Activated naive CD4-positive, alpha-beta T cell treated with anti-CD3 and anti-CD28 coated beads for 36 hours (primary cell): ENCODE measurements around the gene TTC34. TPM values are rescaled to one million over a fixed set of nuclear protein-coding genes. Genes with fewer than 3 reads are reported as not detected.

Experiments
- CTCF ChIA-PET: fragments of 350-600 bp; sonication (Branson Sonifier 250); formaldehyde crosslinking; loops from one replicate; lab custom pipeline; 2021; ENCODE audit warnings: antibody characterized with exemption; lab: Charles Lee
- DNase-seq: peaks from one replicate; pipeline ENCODE4 v3.0.0-alpha.2; 2020
- H3K27ac Mint-ChIP-seq: one replicate; pipeline ENCODE4 v1.8.0; 2021; ENCODE audit warnings: mild to moderate bottlenecking, mixed read lengths
- H3K27me3 Mint-ChIP-seq: one replicate; pipeline ENCODE4 v1.8.0; 2021; ENCODE audit warnings: low read depth, mixed read lengths
- H3K36me3 Mint-ChIP-seq: one replicate; pipeline ENCODE4 v1.8.0; 2021; ENCODE audit warnings: low read depth, mixed read lengths
- H3K4me1 Mint-ChIP-seq: one replicate; pipeline ENCODE4 v1.8.0; 2021; ENCODE audit warnings: low read depth, mixed read lengths
- H3K4me3 Mint-ChIP-seq: one replicate; pipeline ENCODE4 v1.8.0; 2021; ENCODE audit warnings: mild to moderate bottlenecking, moderate library complexity, mixed read lengths
- H3K9me3 Mint-ChIP-seq: one replicate; pipeline ENCODE4 v1.8.0; 2021; ENCODE audit warnings: mixed read lengths
- intact Hi-C: fragments of 100-400 bp; cut with micrococcal nuclease; formaldehyde crosslinking; loops from one replicate; pipeline ENCODE4 v1.15.1; 2023
- total RNA-seq, 2 experiments: library from RNA; stranded (reverse); gene quantifications; one replicate each; pipeline ENCODE4 v1.2.3, GENCODE V29; 2021

TTC34 gene
- total RNA-seq, 2 experiments from 2014 or later = 0.91 to 1.1 TPM

DNA sequence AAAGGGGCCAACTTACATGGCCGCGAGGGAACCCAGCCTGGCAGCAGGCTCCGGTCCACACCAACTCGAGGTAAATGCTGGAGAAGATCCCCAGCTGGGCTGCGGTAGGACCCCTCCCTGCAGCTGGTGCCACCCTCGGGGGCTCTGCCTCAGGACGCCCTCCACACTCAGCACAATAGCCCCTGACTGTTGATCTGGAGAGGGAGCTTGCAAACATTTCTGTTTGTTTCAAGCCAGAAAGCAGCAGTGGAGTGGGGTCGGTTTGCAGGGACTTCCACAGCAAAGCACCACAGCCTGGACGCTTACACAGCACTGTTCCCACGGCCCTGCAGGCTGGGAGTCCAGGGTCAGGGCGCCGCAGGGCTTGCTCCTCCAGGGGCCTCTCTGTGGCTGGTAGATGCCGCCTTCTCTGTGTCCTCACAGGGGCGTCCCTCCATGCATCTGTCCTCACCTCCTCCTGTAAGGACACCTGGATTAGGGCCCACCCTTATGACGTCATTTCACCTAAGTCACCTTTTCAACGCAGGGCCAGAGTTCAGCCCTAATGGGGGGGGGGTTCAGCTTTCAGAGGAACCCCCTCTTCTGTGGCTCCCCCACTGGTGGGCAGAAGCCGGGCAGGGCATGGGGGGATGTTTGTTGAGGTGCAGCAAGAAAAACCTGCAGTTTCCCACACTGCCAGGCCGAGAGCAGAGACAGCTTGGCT is 24.1 kb upstream of the TTC34 start:
- Mint-ChIP-seq H3K4me1 (no peaks in the 10 kb centered on the region), H3K9me3 (peaks cover 5% of the 10 kb centered on the region), H3K4me3 (no peak overlapping the region), H3K27ac (no peak overlapping the region), H3K27me3 (no peaks in the 10 kb centered on the region), H3K36me3 (no peaks in the 10 kb centered on the region)
- CTCF ChIA-PET = no interaction called here
- no peak for DNase-seq
- intact Hi-C loops = no loop called here

DNA sequence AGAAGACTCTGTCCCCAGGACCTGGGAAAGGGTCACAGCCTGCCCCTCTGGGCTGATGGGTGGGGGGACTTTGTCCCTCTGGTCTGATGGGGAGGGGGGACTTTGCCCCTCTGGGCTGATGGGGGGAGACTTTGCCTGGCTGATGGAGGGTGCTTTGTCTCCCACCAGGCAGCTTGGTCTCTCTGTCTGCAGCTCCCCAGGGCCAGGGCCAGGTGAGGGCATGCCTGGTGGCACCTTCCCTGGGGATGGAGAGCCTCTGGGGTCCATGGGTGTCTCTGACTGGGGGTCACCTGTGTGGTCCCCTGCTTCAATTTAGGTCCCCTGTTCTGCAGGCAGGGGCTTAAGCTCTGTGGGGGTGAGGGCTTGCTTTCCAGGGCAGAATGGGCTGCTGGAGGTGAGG is 23.5 kb upstream of the TTC34 start:
- CTCF ChIA-PET = no interaction called here
- intact Hi-C loops = loop anchor here (5.0 kb wide), 1 partner anchor 597 kb away; no protein-coding TSS in a partner anchor
- no peaks in the 10 kb centered on the region for H3K36me3 Mint-ChIP-seq
- H3K27ac Mint-ChIP-seq = no peak overlapping the region
- peaks cover 5% of the 10 kb centered on the region for H3K9me3 Mint-ChIP-seq
- no peak for DNase-seq
- no peak overlapping the region for H3K4me3 Mint-ChIP-seq
- H3K27me3 Mint-ChIP-seq = no peaks in the 10 kb centered on the region
- no peaks in the 10 kb centered on the region for H3K4me1 Mint-ChIP-seq

DNA sequence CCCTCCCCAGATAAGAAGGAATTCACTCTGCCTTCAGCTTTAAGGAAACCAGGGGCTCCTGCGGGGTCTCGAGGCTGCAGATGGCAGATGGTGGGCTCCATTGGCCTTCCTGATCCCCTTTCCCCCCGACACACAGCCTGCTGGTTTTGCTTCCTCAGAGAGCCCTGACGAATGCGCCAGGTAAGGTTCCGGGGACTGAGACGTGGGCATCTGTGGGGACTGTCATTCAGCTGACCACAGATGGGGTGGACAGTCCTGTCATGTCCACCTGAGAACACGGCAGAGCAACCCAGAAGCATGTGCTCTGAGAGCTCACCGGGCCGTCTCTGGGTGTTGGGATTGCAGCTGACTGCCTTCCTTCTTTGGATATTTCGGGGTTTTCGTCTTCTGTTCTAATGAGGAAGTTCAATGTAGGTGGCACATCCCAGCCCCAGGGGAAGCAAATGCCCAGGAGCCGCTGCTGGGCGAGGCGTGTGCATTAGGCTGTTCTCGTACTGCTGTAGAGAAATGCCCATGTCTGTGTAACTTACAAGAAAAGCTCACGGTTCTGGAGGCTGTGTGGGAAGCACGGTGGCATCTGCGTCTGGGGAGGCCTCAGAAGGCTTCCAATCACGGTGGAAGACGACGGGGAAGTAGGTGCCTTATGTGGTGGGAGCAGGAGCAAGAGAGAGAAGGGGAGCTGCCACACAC is 22.6 kb upstream of the TTC34 start:
- Mint-ChIP-seq H3K27ac (no peak overlapping the region), H3K27me3 (no peaks in the 10 kb centered on the region), H3K36me3 (no peaks in the 10 kb centered on the region), H3K4me3 (no peak overlapping the region), H3K4me1 (no peaks in the 10 kb centered on the region), H3K9me3 (peaks cover 5% of the 10 kb centered on the region)
- intact Hi-C loops = loop anchor here (5.0 kb wide), 1 partner anchor 598 kb away; no protein-coding TSS in a partner anchor
- CTCF ChIA-PET = no interaction called here
- DNase-seq = no peak

DNA sequence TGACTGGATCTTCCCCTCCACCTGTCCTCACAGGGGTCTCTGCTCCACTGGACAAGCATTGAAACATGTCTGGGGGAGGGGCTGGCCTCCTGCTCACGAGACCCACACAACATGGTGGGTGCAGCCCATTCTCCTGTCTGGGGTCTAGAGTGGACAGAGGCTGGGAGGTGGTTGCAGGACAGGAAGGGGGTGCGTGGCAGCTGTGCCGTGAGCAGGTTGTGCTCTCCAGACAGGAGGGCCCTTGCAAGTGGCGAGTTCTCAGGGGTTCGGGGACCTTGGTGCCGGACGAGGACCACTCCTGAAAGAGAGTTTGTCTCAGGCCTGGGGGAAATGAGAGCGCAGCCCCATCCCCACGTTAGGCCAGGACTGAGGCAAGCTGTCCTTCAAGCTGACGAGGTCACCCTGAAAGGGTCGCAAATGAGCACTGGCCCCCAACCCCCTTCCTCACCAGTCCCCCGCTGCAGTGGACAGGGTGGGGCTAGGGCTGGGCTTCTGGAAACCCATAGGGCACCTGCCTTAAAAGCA is 21.2 kb upstream of the TTC34 start:
- no peak overlapping the region for H3K4me3 Mint-ChIP-seq

DNA sequence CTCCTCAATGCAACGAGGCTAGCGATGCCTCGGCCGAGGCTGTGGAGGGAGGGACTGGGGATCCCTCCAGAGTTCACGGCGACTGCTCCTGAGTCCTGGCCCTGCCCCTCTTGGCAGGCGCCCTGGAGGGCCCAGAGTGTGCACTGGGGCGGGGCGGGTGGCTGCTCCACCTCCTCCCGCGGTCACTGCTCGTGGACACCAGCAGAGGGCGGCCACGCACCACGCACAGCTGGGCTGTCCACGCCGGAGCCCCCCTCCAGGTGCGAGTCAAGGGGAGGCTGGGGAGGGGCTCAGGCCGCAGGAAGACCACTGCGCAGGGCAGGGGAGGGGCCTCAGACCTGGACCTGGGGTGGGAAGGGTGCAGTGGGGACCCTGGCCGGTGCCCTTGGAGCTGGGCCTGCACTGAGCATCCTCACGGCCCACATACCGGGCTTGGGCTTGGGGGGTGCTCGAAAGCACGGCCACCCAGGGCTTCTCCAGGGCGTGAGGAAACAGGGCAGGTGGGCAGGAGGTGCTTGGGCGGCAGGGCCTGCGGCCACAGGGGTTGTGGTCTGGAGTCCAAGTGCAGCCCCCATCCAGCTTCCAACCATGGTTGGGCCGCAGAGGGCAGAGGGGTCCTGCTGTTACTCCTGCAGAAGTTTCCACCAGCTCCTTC is 20.6 kb upstream of the TTC34 start:
- H3K4me1 Mint-ChIP-seq = no peaks in the 10 kb centered on the region

More for the DNA sequence above, 21.2 kb upstream of the TTC34 start:
- no peaks in the 10 kb centered on the region for H3K27me3 Mint-ChIP-seq
- intact Hi-C loops = loop anchor here (1.0 to 5.0 kb wide), 3 partner anchors 18 to 600 kb away; no protein-coding TSS in a partner anchor
- no peak overlapping the region for H3K27ac Mint-ChIP-seq
- peaks cover 4% of the 10 kb centered on the region for H3K9me3 Mint-ChIP-seq
- H3K4me1 Mint-ChIP-seq = no peaks in the 10 kb centered on the region
- H3K36me3 Mint-ChIP-seq = no peaks in the 10 kb centered on the region
- CTCF ChIA-PET = interaction anchor here (0.6 to 1.4 kb wide), 5 partner anchors 11 to 99 kb away, joined by 3 to 6 read pairs (median 3); no protein-coding TSS in a partner anchor
- DNase-seq = no peak

DNA sequence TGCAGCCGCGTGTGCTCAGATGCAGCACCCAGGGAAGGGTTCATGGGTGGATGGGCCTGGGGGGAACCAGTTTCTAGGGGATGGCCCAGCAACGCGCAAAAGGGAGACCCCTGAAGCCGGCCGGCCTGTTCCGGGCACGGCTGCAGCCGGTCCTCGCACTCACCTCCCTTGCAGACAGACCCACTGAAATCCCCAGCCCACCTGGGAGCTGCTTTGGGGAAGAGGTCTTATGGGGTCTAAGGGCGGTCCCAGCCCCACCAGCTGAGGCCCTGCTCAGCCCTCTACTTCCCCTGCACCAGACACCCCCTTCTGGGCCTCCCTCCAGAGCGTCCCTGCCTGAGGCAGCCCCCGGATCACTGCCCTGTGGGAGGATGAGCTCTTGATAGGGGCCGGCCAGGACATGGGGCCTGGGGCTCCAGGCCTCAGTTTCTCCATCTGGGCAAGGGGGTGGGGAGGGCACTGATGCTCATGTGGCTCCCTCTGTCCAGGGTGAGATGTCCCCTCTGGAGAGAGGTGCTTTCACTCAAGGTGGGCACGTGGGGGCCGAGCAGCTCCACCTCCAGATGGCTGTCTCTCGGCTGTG is 20.0 kb upstream of the TTC34 start:
- Mint-ChIP-seq H3K4me1 (no peaks in the 10 kb centered on the region), H3K27me3 (no peaks in the 10 kb centered on the region), H3K9me3 (no peaks in the 10 kb centered on the region), H3K4me3 (no peak overlapping the region), H3K36me3 (no peaks in the 10 kb centered on the region), H3K27ac (no peak overlapping the region)
- CTCF ChIA-PET = interaction anchor here (1.0 to 1.4 kb wide), 4 partner anchors 12 to 101 kb away, joined by 3 to 6 read pairs (median 4); no protein-coding TSS in a partner anchor
- no peak for DNase-seq
- intact Hi-C loops = loop anchor here (5.0 kb wide), 1 partner anchor 601 kb away; no protein-coding TSS in a partner anchor

More for the DNA sequence above, 20.6 kb upstream of the TTC34 start:
- intact Hi-C loops = loop anchor here (1.0 to 5.0 kb wide), 3 partner anchors 18 to 600 kb away; no protein-coding TSS in a partner anchor
- no peaks in the 10 kb centered on the region for H3K9me3 Mint-ChIP-seq
- CTCF ChIA-PET = interaction anchor here (0.6 to 1.4 kb wide), 6 partner anchors 12 to 100 kb away, joined by 3 to 6 read pairs (median 4); no protein-coding TSS in a partner anchor
- peak; percentile 49 for DNase-seq
- H3K36me3 Mint-ChIP-seq = no peaks in the 10 kb centered on the region
- no peak overlapping the region for H3K27ac Mint-ChIP-seq
- no peaks in the 10 kb centered on the region for H3K27me3 Mint-ChIP-seq
- no peak overlapping the region for H3K4me3 Mint-ChIP-seq

DNA sequence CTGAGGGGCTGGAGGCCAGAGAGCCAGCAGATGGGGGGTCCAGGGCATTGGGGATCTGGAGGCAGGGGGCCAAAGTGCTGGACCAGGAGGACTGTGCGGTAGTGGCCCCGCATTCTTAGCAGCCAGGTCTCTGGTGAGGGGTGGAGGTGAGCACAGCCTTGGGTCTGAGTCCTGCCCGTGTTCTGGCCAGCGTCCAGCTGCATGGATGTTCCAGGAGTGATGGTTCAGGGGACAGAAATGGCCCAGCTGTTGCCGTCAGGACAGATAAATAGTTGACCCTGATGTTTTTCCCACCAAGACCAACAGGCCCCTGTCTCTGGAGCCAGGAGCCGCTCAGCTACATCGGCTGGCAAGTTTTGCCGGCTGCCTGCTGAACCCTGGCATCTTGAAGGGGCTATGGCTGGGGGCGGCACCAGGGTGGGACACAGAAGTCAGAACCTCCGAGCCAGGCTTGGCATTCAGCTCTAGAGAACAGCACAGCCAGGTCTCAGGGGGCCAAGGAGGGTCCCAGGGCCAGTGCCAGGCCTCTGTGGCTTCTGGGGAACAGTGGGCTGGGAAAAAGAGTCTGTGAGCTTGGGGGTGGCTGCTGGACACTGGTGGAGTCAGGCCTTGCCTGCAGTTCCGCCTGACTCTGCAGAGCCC is 19.4 kb upstream of the TTC34 start:
- no peaks in the 10 kb centered on the region for H3K4me1 Mint-ChIP-seq
- DNase-seq = no peak

DNA sequence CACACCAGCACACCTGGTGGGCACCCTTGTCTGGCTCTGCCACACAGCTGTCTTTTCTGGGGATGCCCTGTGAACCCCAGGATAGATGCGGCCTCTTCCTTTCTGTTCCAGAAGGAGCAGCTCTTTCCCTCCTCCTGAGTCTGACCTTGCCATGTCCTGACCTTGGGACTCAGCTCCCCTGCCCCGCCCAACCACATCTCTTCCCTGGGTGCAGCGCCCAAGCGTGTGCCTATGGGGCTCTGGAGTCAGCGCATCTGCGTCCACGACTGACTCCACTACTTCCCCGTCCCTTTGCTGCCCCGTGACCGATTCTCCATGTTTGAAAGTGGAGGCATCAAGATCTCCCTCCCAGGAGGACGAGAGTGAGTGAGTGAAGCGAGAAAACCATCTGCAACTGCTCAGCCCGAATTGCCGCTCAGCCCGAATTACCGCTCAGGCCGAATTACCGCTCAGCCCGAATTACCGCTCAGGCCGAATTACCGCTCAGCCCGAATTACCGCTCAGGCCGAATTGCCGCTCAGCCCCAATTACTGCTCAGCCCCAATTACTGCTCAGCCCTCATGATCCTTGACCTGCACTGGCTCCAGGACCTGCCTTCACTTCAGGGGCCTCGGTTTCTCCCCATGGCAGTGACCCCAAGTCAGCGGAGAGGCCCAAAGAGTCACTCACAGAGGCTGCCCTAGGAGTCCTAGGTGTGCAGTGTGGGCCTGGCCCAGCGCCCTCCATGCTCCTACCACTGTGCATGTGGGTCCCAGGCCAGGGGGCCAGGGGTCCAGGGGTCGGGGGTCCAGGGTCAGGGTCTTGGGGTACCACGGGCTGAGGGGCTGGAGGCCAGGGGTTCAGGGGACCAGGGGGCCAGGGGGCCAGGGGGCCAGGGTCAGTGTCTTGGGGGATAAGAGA is 18.6 kb upstream of the TTC34 start:
- DNase-seq = no peak
- H3K36me3 Mint-ChIP-seq = no peaks in the 10 kb centered on the region
- no peaks in the 10 kb centered on the region for H3K9me3 Mint-ChIP-seq
- H3K4me3 Mint-ChIP-seq = no peak overlapping the region
- H3K27me3 Mint-ChIP-seq = no peaks in the 10 kb centered on the region
- H3K4me1 Mint-ChIP-seq = no peaks in the 10 kb centered on the region
- intact Hi-C loops = loop anchor here (5.0 kb wide), 1 partner anchor 602 kb away; no protein-coding TSS in a partner anchor
- CTCF ChIA-PET = no interaction called here
- H3K27ac Mint-ChIP-seq = no peak overlapping the region

More for the DNA sequence above, 19.4 kb upstream of the TTC34 start:
- CTCF ChIA-PET = interaction anchor here (1.2 kb wide), 1 partner anchor 21 kb away, joined by 5 read pairs; no protein-coding TSS in a partner anchor
- H3K9me3 Mint-ChIP-seq = no peaks in the 10 kb centered on the region
- intact Hi-C loops = loop anchor here (5.0 kb wide), 1 partner anchor 601 kb away; no protein-coding TSS in a partner anchor
- H3K4me3 Mint-ChIP-seq = no peak overlapping the region
- no peaks in the 10 kb centered on the region for H3K27me3 Mint-ChIP-seq
- no peak overlapping the region for H3K27ac Mint-ChIP-seq
- no peaks in the 10 kb centered on the region for H3K36me3 Mint-ChIP-seq

DNA sequence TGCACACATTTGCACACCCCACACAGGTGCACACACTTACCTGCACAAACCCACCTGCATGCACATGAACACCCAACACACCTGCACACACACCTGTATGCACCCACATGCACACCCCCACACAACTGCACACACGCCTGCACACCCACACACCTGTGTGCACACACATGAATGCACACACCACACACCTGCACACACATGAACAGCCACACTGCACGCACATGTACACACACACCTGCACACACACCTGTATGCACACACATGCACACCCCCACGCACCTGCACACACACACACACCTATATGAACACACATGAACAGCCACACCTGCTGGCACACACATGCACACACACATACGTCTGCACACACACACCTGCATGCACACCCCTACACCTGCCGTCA is 17.9 kb upstream of the TTC34 start:
- CTCF ChIA-PET = interaction anchor here (0.5 kb wide), 1 partner anchor 102 kb away, joined by 3 read pairs; no protein-coding TSS in a partner anchor
- intact Hi-C loops = no loop called here
- H3K27ac Mint-ChIP-seq = no peak overlapping the region
- DNase-seq = no peak
- H3K4me3 Mint-ChIP-seq = no peak overlapping the region
- H3K9me3 Mint-ChIP-seq = no peaks in the 10 kb centered on the region
- H3K27me3 Mint-ChIP-seq = no peaks in the 10 kb centered on the region
- H3K36me3 Mint-ChIP-seq = no peaks in the 10 kb centered on the region
- H3K4me1 Mint-ChIP-seq = no peaks in the 10 kb centered on the region

DNA sequence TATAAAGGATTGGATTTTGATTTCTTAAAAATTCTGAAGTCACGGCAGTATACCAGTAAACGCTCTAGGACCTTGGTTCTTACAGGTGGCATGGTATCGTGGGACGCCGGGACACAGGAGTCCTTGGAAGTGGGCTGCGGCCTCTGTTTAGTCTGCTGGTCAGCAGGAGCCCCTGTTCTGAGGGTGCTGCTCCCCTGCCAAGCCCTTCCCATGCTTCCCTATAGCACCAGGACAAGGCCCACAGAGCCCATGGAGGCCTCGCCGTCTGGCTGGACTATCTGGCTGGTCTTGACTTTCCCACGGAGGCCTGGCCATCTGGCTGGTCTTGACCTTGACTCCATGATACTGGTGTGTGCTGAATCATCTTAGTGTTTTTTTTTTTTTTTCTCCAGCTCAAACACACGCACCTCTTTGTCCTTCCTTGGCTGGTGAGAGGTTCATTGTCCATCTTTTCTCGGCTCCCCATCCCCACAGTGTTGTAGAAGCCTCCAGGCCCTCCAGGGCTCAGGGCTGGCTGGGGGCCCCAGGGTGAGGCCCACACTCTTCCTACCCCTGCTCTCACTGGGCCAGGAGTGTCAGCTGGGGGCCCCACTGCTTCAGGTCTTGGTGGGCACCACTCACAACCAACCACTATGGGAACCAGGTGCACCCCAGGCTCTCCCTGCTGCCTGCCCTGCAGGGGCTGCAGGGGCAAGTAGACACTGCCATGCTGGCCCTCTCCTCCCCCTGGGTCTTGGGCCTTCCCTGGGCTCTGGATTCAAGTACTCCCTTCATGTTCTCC is 16.5 kb upstream of the TTC34 start:
- intact Hi-C loops = no loop called here
- H3K9me3 Mint-ChIP-seq = no peaks in the 10 kb centered on the region
- H3K4me1 Mint-ChIP-seq = no peaks in the 10 kb centered on the region
- CTCF ChIA-PET = no interaction called here
- H3K27me3 Mint-ChIP-seq = no peaks in the 10 kb centered on the region
- H3K36me3 Mint-ChIP-seq = no peaks in the 10 kb centered on the region
- no peak overlapping the region for H3K27ac Mint-ChIP-seq
- H3K4me3 Mint-ChIP-seq = no peak overlapping the region
- DNase-seq = no peak
